Neuron (in vitro differentiated cells): Measurements from ENCODE around the gene MIGA2.

Experiments
- H2AFZ ChIP-seq: one replicate; pipeline ENCODE4 v1.6.1; 2013; ENCODE audit warnings: low read depth, mild to moderate bottlenecking, inconsistent platforms, low read length, moderate library complexity
- H3K27me3 ChIP-seq: one replicate; pipeline ENCODE4 v1.6.1; 2013; ENCODE audit warnings: low read length; ENCODE audit not compliant: insufficient read depth
- H3K36me3 ChIP-seq: one replicate; pipeline ENCODE4 v1.6.1; 2013; ENCODE audit warnings: low read length; ENCODE audit not compliant: insufficient read depth
- H3K4me1 ChIP-seq: one replicate; pipeline ENCODE4 v1.6.1; 2013; ENCODE audit warnings: low read length; ENCODE audit not compliant: insufficient read depth
- H3K4me3 ChIP-seq: 2 replicates; pipeline ENCODE4 v1.5.1; 2013; ENCODE audit warnings: mild to moderate bottlenecking, low read length, moderate library complexity
- H3K9me3 ChIP-seq: one replicate; pipeline ENCODE4 v1.6.1; 2013; ENCODE audit warnings: low read length

The MIGA2 gene

GRCh38 chr9:129059796-129060785 is 23.7 kb downstream of the MIGA2 start:
- H3K36me3 ChIP-seq, result peaks cover 35% of the 10 kb centered on the region
- H3K4me1 ChIP-seq, result no peaks in the 10 kb centered on the region
- no peak overlapping the region for H2AFZ ChIP-seq
- H3K4me3 ChIP-seq, result no peak overlapping the region
- H3K9me3 ChIP-seq, result no peaks in the 10 kb centered on the region
- no peaks in the 10 kb centered on the region for H3K27me3 ChIP-seq

GRCh38 chr9:129060991-129061390 is 24.6 kb downstream of the MIGA2 start:
- H3K4me3 ChIP-seq, result no peak overlapping the region
- no peaks in the 10 kb centered on the region for H3K9me3 ChIP-seq
- no peaks in the 10 kb centered on the region for H3K27me3 ChIP-seq
- H3K4me1 ChIP-seq, result no peaks in the 10 kb centered on the region
- H3K36me3 ChIP-seq, result peaks cover 38% of the 10 kb centered on the region
- no peak overlapping the region for H2AFZ ChIP-seq

- Histone ChIP-seq H3K36me3 (peaks cover 40% of the 10 kb centered on the region), H3K4me1 (no peaks in the 10 kb centered on the region)
Observed at GRCh38 chr9:129063061-129063460, 26.6 kb downstream of the MIGA2 start.

GRCh38 chr9:129064499-129064908 is 28.1 kb downstream of the MIGA2 start:
- no peaks in the 10 kb centered on the region for H3K4me1 ChIP-seq
- no peak overlapping the region for H2AFZ ChIP-seq
- H3K9me3 ChIP-seq, result no peaks in the 10 kb centered on the region
- no peaks in the 10 kb centered on the region for H3K27me3 ChIP-seq
- peaks cover 45% of the 10 kb centered on the region for H3K36me3 ChIP-seq
- no peak overlapping the region for H3K4me3 ChIP-seq

More at GRCh38 chr9:129063061-129063460, 26.6 kb downstream of the MIGA2 start:
- no peaks in the 10 kb centered on the region for H3K27me3 ChIP-seq
- no peak overlapping the region for H3K4me3 ChIP-seq
- no peak overlapping the region for H2AFZ ChIP-seq
- no peaks in the 10 kb centered on the region for H3K9me3 ChIP-seq

- Histone ChIP-seq H3K36me3 (peaks cover 28% of the 10 kb centered on the region), H2AFZ (no peak overlapping the region), H3K9me3 (no peaks in the 10 kb centered on the region), H3K4me3 (no peak overlapping the region), H3K27me3 (no peaks in the 10 kb centered on the region), H3K4me1 (no peaks in the 10 kb centered on the region)
Observed at GRCh38 chr9:129068110-129068509, 31.7 kb downstream of the MIGA2 start.

- Histone ChIP-seq H3K27me3 (no peaks in the 10 kb centered on the region), H3K9me3 (no peaks in the 10 kb centered on the region), H3K4me3 (no peak overlapping the region), H3K4me1 (no peaks in the 10 kb centered on the region), H3K36me3 (peaks cover 23% of the 10 kb centered on the region), H2AFZ (no peak overlapping the region)
Observed at GRCh38 chr9:129068990-129069861, 32.8 kb downstream of the MIGA2 start.

- Histone ChIP-seq H3K4me1 (no peaks in the 10 kb centered on the region), H3K36me3 (peaks cover 18% of the 10 kb centered on the region), H3K4me3 (no peak overlapping the region)
Observed at GRCh38 chr9:129069862-129070641, 33.6 kb downstream of the MIGA2 start.

GRCh38 chr9:129070696-129071525 is 34.5 kb downstream of the MIGA2 start:
- Histone ChIP-seq H3K4me3 (no peak overlapping the region), H3K9me3 (no peaks in the 10 kb centered on the region), H3K36me3 (peaks cover 14% of the 10 kb centered on the region), H3K27me3 (no peaks in the 10 kb centered on the region), H2AFZ (no peak overlapping the region), H3K4me1 (no peaks in the 10 kb centered on the region)

More at GRCh38 chr9:129069862-129070641, 33.6 kb downstream of the MIGA2 start:
- no peaks in the 10 kb centered on the region for H3K27me3 ChIP-seq
- no peaks in the 10 kb centered on the region for H3K9me3 ChIP-seq
- H2AFZ ChIP-seq, result no peak overlapping the region

GRCh38 chr9:129071526-129072126 is 35.2 kb downstream of the MIGA2 start:
- Histone ChIP-seq H3K36me3 (peaks cover 13% of the 10 kb centered on the region), H3K27me3 (no peaks in the 10 kb centered on the region), H2AFZ (no peak overlapping the region), H3K9me3 (no peaks in the 10 kb centered on the region), H3K4me3 (no peak overlapping the region), H3K4me1 (no peaks in the 10 kb centered on the region)

GRCh38 chr9:129072171-129072570 is 35.7 kb downstream of the MIGA2 start:
- Histone ChIP-seq H3K36me3 (peaks cover 12% of the 10 kb centered on the region), H3K4me3 (no peak overlapping the region), H3K9me3 (no peaks in the 10 kb centered on the region), H3K27me3 (no peaks in the 10 kb centered on the region), H3K4me1 (no peaks in the 10 kb centered on the region), H2AFZ (no peak overlapping the region)

- Histone ChIP-seq H3K4me3 (no peak overlapping the region), H3K27me3 (no peaks in the 10 kb centered on the region), H3K36me3 (peaks cover 4% of the 10 kb centered on the region), H2AFZ (no peak overlapping the region), H3K4me1 (no peaks in the 10 kb centered on the region), H3K9me3 (no peaks in the 10 kb centered on the region)
Observed at GRCh38 chr9:129073404-129073803, 37.0 kb downstream of the MIGA2 start.
